Stimulated activated naive CD8-positive, alpha-beta T cell treated with anti-CD3 and anti-CD28 coated beads, Interleukin-15, Interleukin-2, amounts not matched to agents 100 ng/mL and 50 ng/mL, for 24 hours (primary cell): ENCODE measurements around the gene KLHL41.
A peak's percentile ranks its signal among the peaks of the same experiment; 100 is the strongest.
"Not testable (repeated sequence)": the region's sequence is repeated elsewhere in the genome, so short reads cannot be mapped to it uniquely, and the experiment has no call there.

Source experiments
- H3K27ac Mint-ChIP-seq: one replicate; pipeline ENCODE4 v1.8.0; 2021; ENCODE audit warnings: mild to moderate bottlenecking, mixed read lengths
- H3K27me3 Mint-ChIP-seq: one replicate; pipeline ENCODE4 v1.8.0; 2021; ENCODE audit warnings: mixed read lengths
- H3K36me3 Mint-ChIP-seq: one replicate; pipeline ENCODE4 v1.8.0; 2021; ENCODE audit warnings: low read depth, mixed read lengths
- H3K4me1 Mint-ChIP-seq: one replicate; pipeline ENCODE4 v1.8.0; 2021; ENCODE audit warnings: low read depth, mixed read lengths
- H3K4me3 Mint-ChIP-seq: one replicate; pipeline ENCODE4 v1.8.0; 2021; ENCODE audit warnings: mild to moderate bottlenecking, mixed read lengths
- H3K9me3 Mint-ChIP-seq: one replicate; pipeline ENCODE4 v1.8.0; 2021; ENCODE audit warnings: mixed read lengths

Gene KLHL41

DNA sequence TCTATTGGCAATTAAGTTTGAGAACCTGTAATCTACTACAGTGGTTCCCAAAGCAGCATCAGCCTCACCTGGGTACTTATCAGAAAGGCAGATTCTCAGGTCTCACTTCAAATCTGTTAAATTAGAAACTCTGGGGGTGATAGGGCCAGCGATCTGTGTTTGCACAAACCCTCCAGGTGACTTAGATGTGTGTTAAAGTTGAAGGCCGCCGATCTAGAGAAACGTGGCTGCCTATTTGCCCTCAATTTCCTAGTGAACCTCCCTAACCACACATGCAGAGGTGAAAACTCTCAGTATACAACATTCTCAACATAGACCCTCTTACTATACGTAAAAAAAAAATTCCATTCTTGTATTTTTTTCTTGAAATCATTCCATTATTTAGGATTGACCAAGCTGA, 14.2 kb downstream of the KLHL41 start:
- H3K27ac Mint-ChIP-seq: no peak overlapping the region

DNA sequence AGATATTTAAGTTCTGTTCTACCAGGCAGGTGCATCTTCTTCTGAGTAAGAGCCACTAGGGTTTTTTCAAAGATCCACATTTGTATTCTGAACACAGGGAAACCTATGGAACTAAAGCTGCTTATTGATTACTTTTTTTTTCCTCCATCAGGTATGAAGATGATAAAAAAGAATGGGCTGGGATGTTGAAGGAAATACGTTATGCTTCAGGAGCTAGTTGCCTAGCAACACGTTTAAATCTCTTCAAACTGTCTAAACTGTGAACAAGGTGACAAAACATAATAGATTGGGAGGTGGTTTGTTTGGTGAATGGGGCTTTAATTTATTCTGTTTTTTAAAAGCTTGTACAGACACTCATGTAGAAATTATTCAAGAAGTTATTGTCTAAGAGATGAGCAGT, 15.9 kb downstream of the KLHL41 start:
- Mint-ChIP-seq H3K4me1 (no peaks in the 10 kb centered on the region), H3K4me3 (no peak overlapping the region), H3K27ac (no peak overlapping the region), H3K9me3 (no peaks in the 10 kb centered on the region), H3K27me3 (no peaks in the 10 kb centered on the region), H3K36me3 (peaks cover 23% of the 10 kb centered on the region)

More for the DNA sequence above, 14.2 kb downstream of the KLHL41 start:
- H3K9me3 Mint-ChIP-seq: no peaks in the 10 kb centered on the region
- no peaks in the 10 kb centered on the region for H3K27me3 Mint-ChIP-seq
- peaks cover 10% of the 10 kb centered on the region for H3K36me3 Mint-ChIP-seq
- H3K4me1 Mint-ChIP-seq: no peaks in the 10 kb centered on the region
- H3K4me3 Mint-ChIP-seq: no peak overlapping the region

DNA sequence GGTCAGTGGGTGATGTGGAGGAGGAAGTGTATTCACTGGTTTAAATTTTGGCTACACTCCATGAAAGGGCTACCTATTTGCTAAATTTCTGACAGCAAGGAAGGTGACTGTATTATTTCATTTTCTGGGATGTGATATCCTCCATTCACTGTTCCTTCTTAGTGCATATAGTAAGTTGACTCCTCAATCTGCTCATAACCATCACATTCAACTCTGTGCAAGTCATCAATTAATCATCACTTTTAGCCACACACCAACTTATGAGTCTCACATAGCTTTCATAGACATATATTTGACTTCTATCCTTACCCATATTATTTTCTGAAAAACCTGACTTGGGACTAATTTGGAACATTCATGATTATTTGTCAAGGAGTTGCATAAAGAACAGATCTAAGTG, 16.9 kb downstream of the KLHL41 start:
- Mint-ChIP-seq H3K9me3 (no peaks in the 10 kb centered on the region), H3K36me3 (peaks cover 27% of the 10 kb centered on the region), H3K27ac (no peak overlapping the region), H3K4me1 (no peaks in the 10 kb centered on the region), H3K4me3 (no peak overlapping the region), H3K27me3 (no peaks in the 10 kb centered on the region)

DNA sequence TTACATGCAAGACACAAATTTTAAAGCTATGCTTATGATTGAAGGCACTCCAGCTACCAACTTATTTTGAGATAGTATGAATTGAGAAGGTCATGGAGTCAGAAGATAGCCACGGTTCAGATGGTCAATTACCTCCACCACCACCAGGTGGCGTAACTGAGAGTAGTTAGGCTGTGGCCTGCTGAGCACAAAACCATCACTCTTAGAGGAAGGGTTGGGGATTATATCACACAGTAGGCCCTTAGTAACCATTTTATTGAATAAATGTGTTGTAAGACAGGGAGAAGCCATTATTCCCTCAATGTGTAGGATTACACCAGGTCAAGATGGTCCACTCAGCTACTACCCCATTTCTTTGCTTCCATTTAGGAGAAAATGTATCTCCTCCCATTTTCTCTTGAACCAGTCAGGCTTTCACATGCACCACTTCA, 18.8 kb downstream of the KLHL41 start:
- peaks cover 27% of the 10 kb centered on the region for H3K36me3 Mint-ChIP-seq
- H3K4me1 Mint-ChIP-seq: no peaks in the 10 kb centered on the region
- no peak overlapping the region for H3K27ac Mint-ChIP-seq
- no peaks in the 10 kb centered on the region for H3K27me3 Mint-ChIP-seq
- H3K9me3 Mint-ChIP-seq: no peaks in the 10 kb centered on the region
- H3K4me3 Mint-ChIP-seq: no peak overlapping the region

DNA sequence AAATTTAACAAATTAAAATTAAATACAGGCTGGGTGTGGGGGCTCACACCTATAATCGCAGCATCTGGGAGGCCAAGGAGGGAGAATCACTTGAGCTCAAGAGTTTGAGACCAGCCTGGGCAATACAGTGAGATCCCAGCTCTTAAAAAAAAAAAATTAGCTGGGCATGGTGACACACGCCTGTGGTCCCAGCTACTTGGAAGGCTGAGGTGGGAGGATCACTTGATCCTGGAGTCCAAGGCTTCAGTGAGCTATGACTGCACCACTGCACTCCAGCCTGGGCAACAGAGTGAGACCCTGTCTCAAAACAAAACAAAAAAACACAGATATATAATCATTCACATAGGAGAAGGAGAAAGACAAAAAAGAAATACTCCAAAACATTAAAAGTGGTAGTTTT, 30.0 kb downstream of the KLHL41 start:
- H3K4me1 Mint-ChIP-seq, H3K9me3 Mint-ChIP-seq, H3K27me3 Mint-ChIP-seq, H3K27ac Mint-ChIP-seq, H3K4me3 Mint-ChIP-seq: not testable (repeated sequence)
- H3K36me3 Mint-ChIP-seq: peaks cover 49% of the 10 kb centered on the region

DNA sequence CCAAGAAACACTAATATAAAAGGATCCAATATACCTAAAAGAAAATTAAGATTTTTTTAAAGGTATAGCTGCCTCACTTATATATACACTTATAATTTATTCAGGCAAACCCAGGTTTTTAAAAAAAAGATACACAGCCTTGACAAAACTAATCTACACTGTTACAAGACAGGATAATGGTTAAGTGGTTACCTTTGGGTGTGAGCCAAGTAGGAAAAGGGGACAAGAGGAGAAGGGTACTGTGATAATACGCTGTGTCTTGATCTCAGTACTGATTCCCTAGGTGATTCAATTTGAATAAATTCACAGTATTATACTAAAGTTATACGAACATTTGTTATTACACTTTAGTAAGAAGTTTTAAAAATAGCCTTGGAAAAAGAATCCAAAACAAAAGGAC, 30.6 kb downstream of the KLHL41 start:
- H3K4me3 Mint-ChIP-seq: no peak overlapping the region
- H3K27ac Mint-ChIP-seq: no peak overlapping the region
- H3K36me3 Mint-ChIP-seq: peaks cover 49% of the 10 kb centered on the region
- H3K27me3 Mint-ChIP-seq: no peaks in the 10 kb centered on the region
- H3K4me1 Mint-ChIP-seq: no peaks in the 10 kb centered on the region
- no peaks in the 10 kb centered on the region for H3K9me3 Mint-ChIP-seq

DNA sequence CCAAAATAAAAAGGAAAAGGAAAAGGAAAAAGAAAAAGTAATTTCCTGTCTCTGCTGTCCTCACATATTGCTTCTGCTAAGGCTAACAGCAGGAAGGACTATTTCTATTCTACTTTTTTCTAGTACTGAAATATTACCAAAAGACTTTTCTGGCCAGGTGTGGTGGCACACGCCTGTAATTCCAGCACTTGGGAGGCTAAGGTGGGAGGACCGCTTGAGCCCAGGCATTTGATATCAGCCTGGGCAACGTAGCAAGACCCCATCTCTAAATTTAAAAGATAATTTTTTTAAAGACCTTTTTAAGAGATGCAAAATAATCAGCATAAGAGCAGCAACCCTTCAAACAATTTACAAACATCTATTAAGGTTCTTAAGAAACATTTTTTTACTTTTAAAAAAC, 32.9 kb downstream of the KLHL41 start:
- H3K27me3 Mint-ChIP-seq: no peaks in the 10 kb centered on the region
- H3K9me3 Mint-ChIP-seq: no peaks in the 10 kb centered on the region
- H3K27ac Mint-ChIP-seq: no peak overlapping the region
- H3K4me3 Mint-ChIP-seq: no peak overlapping the region
- peaks cover 47% of the 10 kb centered on the region for H3K36me3 Mint-ChIP-seq
- peaks cover 8% of the 10 kb centered on the region for H3K4me1 Mint-ChIP-seq

DNA sequence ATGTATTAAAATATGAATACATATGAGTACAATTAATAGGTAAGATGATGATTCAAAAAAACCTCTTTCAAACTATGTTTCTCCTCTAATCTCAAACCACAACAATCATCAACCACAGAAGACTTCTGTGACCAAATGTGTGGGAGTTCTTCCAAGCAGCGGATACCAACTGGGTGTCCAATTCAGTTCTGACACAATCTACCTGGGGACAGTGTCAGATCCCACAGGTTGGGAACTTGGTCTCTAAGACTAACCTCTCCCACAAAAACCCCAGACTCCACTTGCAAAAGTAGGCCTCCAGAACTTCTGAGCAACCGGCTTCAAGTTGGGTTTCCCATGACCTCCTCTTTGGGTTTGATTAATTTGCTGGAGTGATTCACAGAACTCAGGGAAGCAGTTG, 37.3 kb downstream of the KLHL41 start:
- peaks cover 8% of the 10 kb centered on the region for H3K4me1 Mint-ChIP-seq
- peak overlapping the region; percentile 40 for H3K27ac Mint-ChIP-seq
- H3K27me3 Mint-ChIP-seq: no peaks in the 10 kb centered on the region
- H3K9me3 Mint-ChIP-seq: no peaks in the 10 kb centered on the region
- H3K4me3 Mint-ChIP-seq: no peak overlapping the region
- H3K36me3 Mint-ChIP-seq: peaks cover 42% of the 10 kb centered on the region

DNA sequence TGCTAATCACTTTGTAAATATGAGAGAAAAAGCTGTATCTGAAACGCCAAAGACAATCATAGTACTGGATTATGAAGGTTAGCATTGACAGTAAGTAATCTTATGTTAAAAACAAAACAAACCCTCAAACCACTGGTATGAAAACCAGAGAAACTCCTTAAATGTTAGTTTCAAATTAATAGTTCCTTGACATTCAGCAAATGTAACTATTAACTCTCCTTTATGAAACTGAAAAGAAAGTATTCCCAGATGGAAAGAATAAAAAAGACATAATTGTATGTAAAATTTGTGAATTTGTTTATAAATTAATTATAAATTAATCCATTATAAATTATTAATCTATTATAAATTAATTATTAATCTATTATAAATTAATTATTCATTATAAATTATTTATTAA, 51.9 kb downstream of the KLHL41 start:
- H3K4me1 Mint-ChIP-seq: no peaks in the 10 kb centered on the region
- peaks cover 36% of the 10 kb centered on the region for H3K36me3 Mint-ChIP-seq
- no peaks in the 10 kb centered on the region for H3K27me3 Mint-ChIP-seq
- no peaks in the 10 kb centered on the region for H3K9me3 Mint-ChIP-seq
- H3K4me3 Mint-ChIP-seq: no peak overlapping the region
- no peak overlapping the region for H3K27ac Mint-ChIP-seq

DNA sequence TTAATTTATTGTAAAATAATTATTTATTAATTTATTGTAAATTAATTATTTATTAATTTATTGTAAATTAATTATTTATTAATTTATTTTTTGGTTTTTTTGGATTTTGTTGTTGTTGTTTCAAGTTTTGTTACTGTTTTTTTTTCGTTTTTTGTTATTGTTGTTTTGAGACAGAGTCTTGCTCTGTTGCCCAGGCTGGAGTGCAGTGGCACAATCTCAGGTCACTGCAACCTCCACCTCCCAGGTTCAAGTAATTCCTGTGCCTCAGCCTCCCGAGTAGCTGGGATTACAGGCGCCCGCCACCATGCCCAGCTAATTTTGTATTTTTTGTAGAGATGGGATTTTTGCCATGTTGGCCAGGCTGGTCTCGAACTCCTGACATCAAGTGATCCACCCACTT, 52.6 kb downstream of the KLHL41 start:
- peaks cover 37% of the 10 kb centered on the region for H3K36me3 Mint-ChIP-seq
- not testable (repeated sequence) for H3K4me3 Mint-ChIP-seq, H3K27me3 Mint-ChIP-seq, H3K9me3 Mint-ChIP-seq, H3K4me1 Mint-ChIP-seq, H3K27ac Mint-ChIP-seq

DNA sequence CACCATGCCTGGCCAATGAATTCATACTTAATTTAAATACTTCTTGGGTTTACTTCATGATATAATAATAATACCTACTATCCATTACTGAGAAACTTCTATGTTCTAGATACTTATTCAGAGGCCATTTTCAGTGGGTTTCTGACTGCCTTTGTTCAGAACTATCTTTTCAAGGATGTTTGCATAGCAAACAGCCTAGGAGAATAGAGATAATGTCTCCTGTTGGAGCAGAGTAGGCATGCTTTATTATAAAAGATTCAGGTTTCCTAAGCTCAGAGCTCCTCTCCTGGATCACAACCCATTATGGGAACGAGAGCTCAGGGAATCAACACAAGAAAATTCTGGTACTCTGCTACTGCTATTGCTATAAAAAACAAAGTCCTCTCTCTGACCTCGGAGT, 53.0 kb downstream of the KLHL41 start:
- no peak overlapping the region for H3K27ac Mint-ChIP-seq
- peaks cover 41% of the 10 kb centered on the region for H3K36me3 Mint-ChIP-seq

DNA sequence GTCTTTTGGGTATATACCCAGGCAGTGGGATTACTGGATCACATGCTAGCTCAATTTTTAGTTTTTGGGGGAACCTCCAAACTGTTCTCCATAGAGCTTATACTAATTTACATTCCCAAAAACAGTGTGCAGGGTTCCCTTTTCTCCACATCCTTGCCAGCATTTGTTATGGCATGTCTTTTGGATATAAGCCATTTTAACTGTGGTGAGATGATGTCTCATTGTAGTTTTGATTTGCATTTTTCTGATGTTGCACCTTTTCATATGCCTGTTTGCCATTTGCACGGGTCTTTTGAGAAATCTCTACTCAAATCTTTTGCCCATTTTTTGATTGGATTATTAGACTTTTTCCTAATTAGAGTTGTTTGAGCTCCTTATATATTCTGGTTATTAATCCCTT, 56.2 kb downstream of the KLHL41 start:
- no peak overlapping the region for H3K27ac Mint-ChIP-seq
- H3K27me3 Mint-ChIP-seq: no peaks in the 10 kb centered on the region
- peaks cover 8% of the 10 kb centered on the region for H3K4me1 Mint-ChIP-seq
- peaks cover 47% of the 10 kb centered on the region for H3K36me3 Mint-ChIP-seq
- H3K4me3 Mint-ChIP-seq: no peak overlapping the region
- no peaks in the 10 kb centered on the region for H3K9me3 Mint-ChIP-seq

More for the DNA sequence above, 53.0 kb downstream of the KLHL41 start:
- Mint-ChIP-seq H3K27me3 (no peaks in the 10 kb centered on the region), H3K4me3 (no peak overlapping the region), H3K9me3 (no peaks in the 10 kb centered on the region), H3K4me1 (no peaks in the 10 kb centered on the region)

DNA sequence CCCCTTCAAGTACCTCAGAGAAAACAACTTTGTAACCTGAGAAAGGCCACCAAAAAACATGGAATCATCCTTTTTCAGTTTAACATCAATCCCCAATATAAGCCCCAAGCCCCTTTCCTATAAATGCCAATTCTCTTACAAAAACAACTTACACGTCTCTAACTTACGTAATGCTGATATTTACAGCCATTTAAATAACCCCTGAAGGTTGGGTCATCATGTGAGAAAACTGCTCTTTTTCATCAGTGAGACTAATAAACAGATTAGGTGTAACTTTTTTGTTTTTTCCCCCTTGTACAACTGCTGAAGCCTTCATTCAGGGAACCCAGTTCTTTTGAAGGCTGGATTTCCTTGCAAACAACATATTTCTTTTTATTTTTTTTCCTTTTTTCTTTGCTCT, 60.4 kb downstream of the KLHL41 start:
- no peaks in the 10 kb centered on the region for H3K27me3 Mint-ChIP-seq
- no peak overlapping the region for H3K27ac Mint-ChIP-seq
- peaks cover 23% of the 10 kb centered on the region for H3K4me1 Mint-ChIP-seq
- no peaks in the 10 kb centered on the region for H3K9me3 Mint-ChIP-seq
- no peak overlapping the region for H3K4me3 Mint-ChIP-seq
- peaks cover 41% of the 10 kb centered on the region for H3K36me3 Mint-ChIP-seq

DNA sequence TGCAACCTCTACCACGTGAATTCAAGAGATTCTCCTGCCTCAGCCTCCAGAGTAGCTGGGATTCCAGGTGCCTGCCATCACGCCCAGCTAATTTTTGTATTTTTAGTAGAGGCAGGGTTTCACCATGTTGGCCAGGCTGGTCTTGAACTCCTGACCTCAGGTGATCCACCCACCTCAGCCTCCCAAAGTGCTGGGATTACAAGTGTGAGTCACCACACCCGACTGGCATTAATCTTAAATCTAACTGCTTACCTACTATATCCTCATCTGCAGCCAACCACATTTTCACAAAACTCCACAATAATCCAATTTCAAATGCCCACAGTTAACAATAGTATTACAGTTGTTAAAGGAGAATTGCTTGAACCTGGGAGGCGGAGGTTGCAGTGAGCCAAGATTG, 61.2 kb downstream of the KLHL41 start:
- not testable (repeated sequence) for H3K27me3 Mint-ChIP-seq, H3K9me3 Mint-ChIP-seq, H3K27ac Mint-ChIP-seq, H3K4me3 Mint-ChIP-seq
- peaks cover 36% of the 10 kb centered on the region for H3K36me3 Mint-ChIP-seq
- H3K4me1 Mint-ChIP-seq: peaks cover 23% of the 10 kb centered on the region

DNA sequence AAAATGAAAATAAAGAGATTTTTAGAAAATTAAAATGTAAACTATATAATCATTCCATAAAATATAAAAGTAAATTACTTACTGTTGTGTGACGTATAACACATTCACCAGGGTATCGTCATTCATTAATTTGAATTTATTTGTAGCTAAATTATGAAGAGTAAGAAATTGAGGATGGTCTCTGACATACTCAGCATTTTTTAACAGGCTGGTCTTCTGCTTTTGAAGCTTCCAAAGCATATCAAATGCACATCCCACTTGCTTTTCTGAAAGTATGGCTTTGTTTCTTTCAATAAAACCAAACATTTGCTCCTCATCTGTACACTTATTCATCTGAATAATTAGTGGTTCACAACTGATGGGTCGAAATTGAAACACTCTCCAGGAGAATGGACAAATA, 62.1 kb downstream of the KLHL41 start:
- Mint-ChIP-seq H3K27me3 (no peaks in the 10 kb centered on the region), H3K9me3 (no peaks in the 10 kb centered on the region), H3K36me3 (peaks cover 32% of the 10 kb centered on the region), H3K27ac (no peak overlapping the region), H3K4me3 (peak overlapping the region; percentile 41), H3K4me1 (peaks cover 23% of the 10 kb centered on the region)

DNA sequence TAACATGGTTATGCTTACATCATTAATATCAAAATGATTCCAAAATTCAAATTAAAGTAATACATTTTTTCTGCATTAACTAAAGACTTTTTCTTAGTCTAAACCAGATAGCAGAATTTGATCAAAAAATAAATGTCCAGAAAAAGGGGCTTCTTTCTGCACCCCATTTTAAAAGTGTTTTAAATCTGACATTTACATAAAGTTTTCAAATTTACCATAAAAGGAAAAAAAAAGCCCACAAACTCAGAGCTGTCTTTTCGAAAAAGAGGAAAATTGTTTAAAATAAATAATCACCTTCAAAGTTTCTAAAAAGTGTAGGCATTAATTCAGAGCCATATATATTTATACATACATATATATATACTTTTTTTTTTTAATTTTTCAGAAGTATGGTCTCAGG, 62.7 kb downstream of the KLHL41 start:
- no peaks in the 10 kb centered on the region for H3K27me3 Mint-ChIP-seq
- H3K9me3 Mint-ChIP-seq: no peaks in the 10 kb centered on the region
- peaks cover 30% of the 10 kb centered on the region for H3K36me3 Mint-ChIP-seq

DNA sequence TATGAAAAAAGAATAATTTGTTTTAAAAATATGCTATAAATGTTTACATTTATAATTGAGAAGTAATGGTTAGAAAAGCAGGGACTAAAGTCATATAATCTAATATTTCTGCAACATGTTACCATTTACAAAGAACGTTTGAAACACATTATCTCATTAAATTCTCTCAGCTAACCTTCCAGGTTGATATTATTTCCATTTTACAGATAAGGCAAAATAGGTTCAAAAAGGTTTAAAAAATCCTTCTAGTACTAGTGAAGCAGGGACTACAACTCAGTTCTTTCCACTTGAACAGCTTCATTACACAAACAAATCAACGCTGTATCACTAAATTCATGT, 63.3 kb downstream of the KLHL41 start:
- Mint-ChIP-seq H3K36me3 (peaks cover 24% of the 10 kb centered on the region), H3K27me3 (no peaks in the 10 kb centered on the region), H3K27ac (peak overlapping the region; percentile 89), H3K9me3 (no peaks in the 10 kb centered on the region), H3K4me3 (peak overlapping the region; percentile 95), H3K4me1 (peaks cover 23% of the 10 kb centered on the region)

More for the DNA sequence above, 62.7 kb downstream of the KLHL41 start:
- H3K4me3 Mint-ChIP-seq: no peak overlapping the region
- peaks cover 23% of the 10 kb centered on the region for H3K4me1 Mint-ChIP-seq
- H3K27ac Mint-ChIP-seq: no peak overlapping the region
